T-cell (primary cell): ENCODE results near the gene IL16. TPM values are rescaled to one million over a fixed set of nuclear protein-coding genes. Genes with fewer than 3 reads are reported as not detected.

Experiments
- ATAC-seq, 4 experiments: fragments of 200-7000 bp in 3 of 4; fragments of 150-1000 bp in 1 of 4; cut with Tn5 transposase; replicated peaks in 1 of 4; 1 replicate in 3 of 4; 2 replicates in 1 of 4; pipeline ENCODE4 v1.10.0; 2021; ENCODE audit warnings: moderate library complexity in 3 of 4, mild to moderate bottlenecking in 2 of 4, moderate number of reproducible peaks in 1 of 4
- CTCF ChIA-PET, 2 donors: fragments of 300-600 bp; sonication (Branson Sonifier 250); formaldehyde crosslinking; loops; one replicate each; lab custom pipeline; 2022; ENCODE audit warnings: antibody characterized with exemption in 2 of 2; lab: Charles Lee
- POLR2A ChIA-PET, 2 donors: fragments of 300-600 bp; sonication (Branson Sonifier 250); formaldehyde crosslinking; loops; one replicate each; lab custom pipeline; 2022; ENCODE audit warnings: antibody characterized with exemption in 2 of 2; lab: Charles Lee
- DNase-seq, 35 experiments: peaks; one replicate each; pipeline versions ENCODE4 v3.0.0 to v3.0.0-alpha.2; 2013 to 2023
- H3K27ac ChIP-seq: one replicate; pipeline ENCODE4 v1.5.1; 2013; ENCODE audit warnings: low read length
- H3K27me3 ChIP-seq, 2 experiments: replicated peaks in 1 of 2; 1 replicate in 1 of 2; 2 replicates in 1 of 2; pipeline versions ENCODE4 v1.6.1 to v1.7.0; 2013; ENCODE audit warnings: low read length in 1 of 2, mixed read lengths in 1 of 2; ENCODE audit not compliant: control insufficient read depth in 2 of 2, insufficient read depth in 2 of 2; ENCODE audit errors: extremely low read depth in 1 of 2
- H3K36me3 ChIP-seq, 2 donors: 1 replicate in 1 of 2; 2 replicates in 1 of 2; pipeline versions ENCODE4 v1.6.1 to v1.7.0; 2013; ENCODE audit warnings: low read length in 1 of 2; ENCODE audit not compliant: control insufficient read depth in 2 of 2, insufficient read depth in 1 of 2; ENCODE audit errors: extremely low read depth in 1 of 2
- H3K4me1 ChIP-seq, 2 experiments: 1 replicate in 1 of 2; 2 replicates in 1 of 2; pipeline versions ENCODE4 v1.6.1 to v1.7.0; 2013; ENCODE audit warnings: low read length in 2 of 2, mixed read lengths in 1 of 2; ENCODE audit not compliant: insufficient read depth in 2 of 2, control insufficient read depth in 1 of 2; ENCODE audit errors: extremely low read depth in 1 of 2
- H3K4me3 ChIP-seq, 2 donors: 1 replicate in 1 of 2; 2 replicates in 1 of 2; pipeline versions ENCODE4 v1.5.1 to v1.7.0; 2013; ENCODE audit warnings: mild to moderate bottlenecking in 2 of 2, low read length in 1 of 2, moderate library complexity in 1 of 2; ENCODE audit not compliant: control insufficient read depth in 1 of 2; ENCODE audit errors: extremely low read depth in 1 of 2
- H3K9me3 ChIP-seq: 2 replicates; pipeline ENCODE4 v1.7.0; 2013
- H3K27ac Mint-ChIP-seq, 2 donors: one replicate each; pipeline ENCODE4 v1.8.0; 2020 to 2021; ENCODE audit warnings: mild to moderate bottlenecking in 2 of 2, mixed read lengths in 2 of 2
- H3K27me3 Mint-ChIP-seq, 2 donors: one replicate each; pipeline ENCODE4 v1.8.0; 2021 to 2022; ENCODE audit warnings: mixed read lengths in 2 of 2
- H3K36me3 Mint-ChIP-seq: one replicate; pipeline ENCODE4 v1.8.0; 2021; ENCODE audit warnings: mixed read lengths
- H3K4me1 Mint-ChIP-seq, 3 donors: one replicate each; pipeline ENCODE4 v1.8.0; 2020 to 2022; ENCODE audit warnings: mixed read lengths in 3 of 3, mild to moderate bottlenecking in 1 of 3
- H3K4me3 Mint-ChIP-seq, 3 donors: one replicate each; pipeline ENCODE4 v1.8.0; 2020 to 2022; ENCODE audit warnings: mild to moderate bottlenecking in 3 of 3, mixed read lengths in 3 of 3, moderate library complexity in 3 of 3
- H3K9me3 Mint-ChIP-seq, 3 donors: one replicate each; pipeline ENCODE4 v1.8.0; 2020 to 2022; ENCODE audit warnings: mixed read lengths in 3 of 3
- WGBS: methylation state at CpG from one replicate; pipeline ENCODE4 v1.1.5; 2013; ENCODE audit warnings: missing lambda C conversion rate; ENCODE audit not compliant: insufficient coverage; 5-methylcytosine and 5-hydroxymethylcytosine counted together
- total RNA-seq, 35 experiments: library from RNA in 6 of 35; stranded (reverse) in 6 of 35; fragments of 120-200 nt in 1 of 35; gene quantifications; one replicate each; pipeline versions ENCODE4 v1.2.1 to v1.2.4 and lab custom pipeline; 2013 to 2026

The IL16 gene
- total RNA-seq, 5 donors from 2014 or later (not counting 1 experiment from before 2014, with no cell fraction given), result 143 to 319 (median 299) TPM

DNA sequence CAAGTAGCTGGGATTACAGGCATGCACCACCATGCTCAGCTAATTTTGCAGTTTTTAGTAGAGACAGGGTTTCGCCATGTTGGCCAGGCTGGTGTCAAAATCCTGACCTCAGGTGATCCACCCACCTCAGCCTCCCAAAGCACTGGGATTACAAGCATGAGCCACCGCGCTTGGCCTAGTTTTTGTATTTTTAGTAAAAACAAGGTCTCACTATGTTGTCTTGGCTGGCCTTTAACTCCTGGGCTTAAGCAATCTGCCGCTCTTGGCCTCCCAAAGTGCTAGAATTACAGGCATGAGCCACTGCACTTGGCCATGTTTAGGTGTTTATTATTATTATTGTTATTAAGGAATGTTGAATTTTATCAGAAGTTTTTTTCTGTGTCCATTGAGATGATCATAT, 14.7 kb downstream of the IL16 start:
- Mint-ChIP-seq H3K9me3 (peaks cover 11 to 36% (median 27%) of the 10 kb centered on the region in 3 donors), H3K36me3 (peaks cover 4% of the 10 kb centered on the region), H3K4me1 (no peaks in the 10 kb centered on the region), H3K27ac (no peak overlapping the region), H3K27me3 (peaks cover 2 to 7% of the 10 kb centered on the region in 2 donors), H3K4me3 (no peak overlapping the region)
- ATAC-seq (no peak), DNase-seq (no peak)
- no peaks in the 10 kb centered on the region for H3K36me3 ChIP-seq
- ChIA-PET CTCF (no interaction called here), POLR2A (no interaction called here)
- no peaks in the 10 kb centered on the region for H3K4me1 ChIP-seq
- WGBS, result 0% methylated on average over 1 of the region's 4 CpGs
- peaks cover 0 to 14% of the 10 kb centered on the region in 2 experiments for H3K27me3 ChIP-seq
- no peak overlapping the region for H3K4me3 ChIP-seq
- H3K9me3 ChIP-seq, result no peaks in the 10 kb centered on the region
- H3K27ac ChIP-seq, result no peak overlapping the region

DNA sequence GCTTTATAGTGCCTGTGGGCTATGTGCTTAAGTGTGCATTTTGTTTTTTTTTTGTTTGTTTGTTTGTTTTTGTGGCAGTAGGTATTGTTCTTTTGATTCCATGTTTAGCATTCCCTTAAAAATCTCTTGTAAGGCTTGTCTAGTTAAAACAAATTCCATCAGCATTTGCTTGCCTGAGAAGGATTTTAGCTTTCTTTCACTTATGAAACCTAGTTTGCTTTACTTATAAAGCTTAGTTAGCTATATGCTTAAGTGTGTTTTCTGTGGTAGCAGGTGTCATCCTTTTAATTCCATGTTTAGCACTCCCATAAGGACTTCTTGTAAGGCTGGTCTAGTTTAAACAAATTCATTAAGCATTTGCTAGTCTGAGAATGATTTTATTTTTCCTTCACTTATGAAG, 17.3 kb downstream of the IL16 start:
- no peak overlapping the region for H3K27ac ChIP-seq
- no peak for ATAC-seq
- POLR2A ChIA-PET, result no interaction called here
- CTCF ChIA-PET, result no interaction called here
- no peaks in the 10 kb centered on the region for H3K36me3 ChIP-seq
- H3K9me3 Mint-ChIP-seq, result peaks cover 8 to 27% (median 18%) of the 10 kb centered on the region in 3 donors
- H3K27me3 Mint-ChIP-seq, result peaks cover 2 to 5% of the 10 kb centered on the region in 2 donors
- no peak overlapping the region for H3K4me3 Mint-ChIP-seq
- no peak for DNase-seq
- no peak overlapping the region for H3K4me3 ChIP-seq
- no peaks in the 10 kb centered on the region for H3K9me3 ChIP-seq
- no peaks in the 10 kb centered on the region for H3K4me1 Mint-ChIP-seq
- no peak overlapping the region for H3K27ac Mint-ChIP-seq
- no peaks in the 10 kb centered on the region for H3K4me1 ChIP-seq
- peaks cover 0 to 17% of the 10 kb centered on the region in 2 experiments for H3K27me3 ChIP-seq
- peaks cover 4% of the 10 kb centered on the region for H3K36me3 Mint-ChIP-seq

DNA sequence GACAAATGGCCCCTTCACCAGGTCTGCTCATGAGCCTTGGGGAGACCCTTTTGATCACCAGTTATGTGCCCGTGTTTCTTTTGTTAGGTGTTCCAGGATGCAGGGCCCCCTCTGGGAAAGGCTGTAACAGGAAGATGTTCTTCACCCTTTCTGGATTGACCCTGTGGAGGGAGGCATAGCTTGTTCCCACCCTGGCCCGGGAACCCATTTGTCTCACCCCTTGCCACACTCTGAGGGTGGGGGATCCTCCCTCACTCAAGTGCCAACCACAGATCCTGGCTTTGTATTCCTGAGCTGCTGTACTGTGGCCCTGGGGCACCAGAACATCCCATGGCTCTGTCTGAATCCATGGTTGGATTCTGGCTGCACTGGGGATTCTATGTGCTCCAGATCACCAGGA, 18.9 kb downstream of the IL16 start:
- no peak overlapping the region for H3K4me3 Mint-ChIP-seq
- DNase-seq (no peak), ATAC-seq (no peak)
- H3K27me3 Mint-ChIP-seq, result peaks cover 8 to 11% of the 10 kb centered on the region in 2 donors
- peaks cover 4% of the 10 kb centered on the region for H3K36me3 Mint-ChIP-seq
- no peak overlapping the region for H3K27ac ChIP-seq
- no peaks in the 10 kb centered on the region for H3K36me3 ChIP-seq
- H3K4me3 ChIP-seq, result no peak overlapping the region
- peaks cover 0 to 17% of the 10 kb centered on the region in 2 experiments for H3K27me3 ChIP-seq
- H3K4me1 ChIP-seq, result no peaks in the 10 kb centered on the region
- CTCF ChIA-PET, result no interaction called here
- WGBS, result 100% methylated on average over 1 of the region's 2 CpGs
- H3K9me3 ChIP-seq, result no peaks in the 10 kb centered on the region
- H3K9me3 Mint-ChIP-seq, result peaks cover 8 to 27% (median 18%) of the 10 kb centered on the region in 3 donors
- H3K27ac Mint-ChIP-seq, result no peak overlapping the region
- peaks cover 0 to 2% (median 0%) of the 10 kb centered on the region in 3 donors for H3K4me1 Mint-ChIP-seq
- POLR2A ChIA-PET, result no interaction called here

DNA sequence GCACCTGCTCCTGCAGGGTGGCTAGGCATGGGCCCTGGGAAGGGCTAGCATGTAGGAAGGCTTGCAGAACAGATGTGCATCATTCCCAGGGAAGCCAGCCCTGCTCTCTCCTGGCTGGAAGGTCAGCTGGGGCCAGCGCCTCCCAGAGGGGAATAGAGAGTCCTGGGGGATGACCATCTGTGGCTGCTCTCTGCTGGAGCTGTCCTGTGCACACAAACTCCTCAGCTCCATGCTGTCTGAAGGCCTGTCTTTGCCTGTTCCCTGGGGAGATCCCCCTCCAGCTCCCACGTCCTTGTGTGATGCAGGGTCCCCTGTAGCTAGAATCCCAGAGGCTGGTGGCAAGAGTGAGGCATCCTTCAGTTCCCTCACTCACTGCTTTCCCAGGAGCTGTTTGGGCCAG, 19.3 kb downstream of the IL16 start:
- Histone ChIP-seq H3K36me3 (no peaks in the 10 kb centered on the region), H3K9me3 (no peaks in the 10 kb centered on the region), H3K4me1 (no peaks in the 10 kb centered on the region), H3K4me3 (no peak overlapping the region), H3K27me3 (peaks cover 0 to 17% of the 10 kb centered on the region in 2 experiments), H3K27ac (no peak overlapping the region)
- Mint-ChIP-seq H3K4me1 (peaks cover 0 to 6% (median 0%) of the 10 kb centered on the region in 3 donors), H3K36me3 (peaks cover 4% of the 10 kb centered on the region), H3K4me3 (no peak overlapping the region), H3K27me3 (peaks cover 8 to 12% of the 10 kb centered on the region in 2 donors), H3K27ac (no peak overlapping the region), H3K9me3 (peaks cover 8 to 27% (median 18%) of the 10 kb centered on the region in 3 donors)
- DNase-seq (no peak), ATAC-seq (no peak)
- ChIA-PET POLR2A (no interaction called here), CTCF (no interaction called here)
- WGBS, result 57% methylated on average over 2 of the region's 2 CpGs

DNA sequence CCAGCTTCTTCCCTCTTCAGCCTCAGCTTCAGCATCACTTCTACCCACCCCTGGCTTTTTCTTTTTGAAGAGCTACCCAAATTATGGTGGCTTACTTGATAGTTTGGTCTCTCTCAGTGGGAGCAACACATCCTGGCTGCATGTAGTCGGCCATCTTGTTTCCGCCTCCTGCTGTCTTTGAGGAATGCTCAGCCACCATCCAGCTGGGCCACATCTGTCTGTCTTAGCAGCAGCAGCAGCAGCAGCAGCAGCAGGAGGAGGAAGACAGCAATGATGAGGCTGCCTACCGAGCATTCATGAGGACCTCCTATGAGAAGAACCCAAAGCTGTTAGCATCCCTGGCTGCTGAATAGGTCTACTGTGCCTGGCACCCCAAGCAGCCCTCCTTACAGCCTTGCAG, 19.7 kb downstream of the IL16 start:
- peaks cover 8 to 27% (median 18%) of the 10 kb centered on the region in 3 donors for H3K9me3 Mint-ChIP-seq
- no peak for ATAC-seq
- no peak overlapping the region for H3K4me3 Mint-ChIP-seq
- H3K36me3 Mint-ChIP-seq, result peaks cover 4% of the 10 kb centered on the region
- no peak for DNase-seq
- H3K27ac Mint-ChIP-seq, result no peak overlapping the region
- ChIA-PET POLR2A (no interaction called here), CTCF (no interaction called here)
- Histone ChIP-seq H3K36me3 (no peaks in the 10 kb centered on the region), H3K4me3 (no peak overlapping the region), H3K27ac (no peak overlapping the region), H3K9me3 (no peaks in the 10 kb centered on the region), H3K4me1 (no peaks in the 10 kb centered on the region), H3K27me3 (peaks cover 0 to 15% of the 10 kb centered on the region in 2 experiments)
- WGBS, result 89% methylated on average over 3 of the region's 3 CpGs
- H3K27me3 Mint-ChIP-seq, result peaks cover 8 to 12% of the 10 kb centered on the region in 2 donors
- H3K4me1 Mint-ChIP-seq, result peaks cover 0 to 6% (median 0%) of the 10 kb centered on the region in 3 donors

DNA sequence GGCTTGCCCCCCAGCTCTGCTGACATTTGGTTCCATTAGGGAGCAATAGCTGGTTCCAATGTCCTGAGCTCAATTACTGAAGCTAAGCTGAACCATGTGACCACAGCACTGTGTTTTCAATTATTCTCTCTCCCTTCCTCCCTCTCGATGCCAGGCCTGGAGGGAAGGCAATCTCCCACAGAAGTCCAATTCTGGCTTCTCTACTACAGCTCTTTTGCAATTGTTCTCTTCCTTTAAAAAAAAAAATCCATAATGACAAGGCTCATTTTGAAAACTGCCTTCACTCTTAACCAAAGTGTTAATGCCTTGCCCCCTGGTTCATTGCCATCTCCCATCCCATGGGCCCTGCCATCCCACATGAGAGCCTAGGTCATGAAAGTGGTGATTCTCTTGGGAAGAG, 24.8 kb downstream of the IL16 start:
- POLR2A ChIA-PET, result no interaction called here
- Histone ChIP-seq H3K27me3 (peaks cover 0 to 2% of the 10 kb centered on the region in 2 experiments), H3K27ac (no peak overlapping the region), H3K4me3 (no peak overlapping the region), H3K4me1 (no peaks in the 10 kb centered on the region), H3K9me3 (no peaks in the 10 kb centered on the region), H3K36me3 (no peaks in the 10 kb centered on the region)
- CTCF ChIA-PET, result interaction anchor here in 1 of 2 donors (1.3 kb wide), 1 partner anchor 45 kb away, joined by 3 read pairs; no protein-coding TSS in a partner anchor
- Mint-ChIP-seq H3K9me3 (no peaks in the 10 kb centered on the region), H3K36me3 (no peaks in the 10 kb centered on the region), H3K27me3 (peaks cover 4 to 10% of the 10 kb centered on the region in 2 donors), H3K27ac (no peak overlapping the region), H3K4me3 (no peak overlapping the region), H3K4me1 (peaks cover 0 to 18% (median 0%) of the 10 kb centered on the region in 3 donors)
- no peak for ATAC-seq
- WGBS, result 83% methylated on average over 1 of the region's 1 CpG
- no peak for DNase-seq
